PC-3 (cell line): ENCODE measurements around the gene SOX30.

Experiments used
- EZH2 ChIP-seq: fragments of 300-600 bp; sonication (generic); IDR thresholded peaks from one replicate; pipeline ENCODE4 v1.6.1; 2017; ENCODE audit warnings: antibody characterized with exemption, mild to moderate bottlenecking, low read length; ENCODE audit not compliant: unreplicated experiment
- EZH2phosphoT487 ChIP-seq: fragments of 300-600 bp; sonication (generic); IDR thresholded peaks from 2 replicates; pipeline ENCODE4 v1.6.1; 2018; ENCODE audit warnings: mild to moderate bottlenecking, antibody characterized with exemption, low read length, borderline replicate concordance
- TF ChIP-seq, protein P1 (sequence below): fragments of 300-600 bp; sonication (generic); conservative IDR thresholded peaks from 2 replicates; pipeline ENCODE4 v1.5.1; 2017; ENCODE audit warnings: antibody characterized with exemption, low read depth, mild to moderate bottlenecking, low read length

DNA sequence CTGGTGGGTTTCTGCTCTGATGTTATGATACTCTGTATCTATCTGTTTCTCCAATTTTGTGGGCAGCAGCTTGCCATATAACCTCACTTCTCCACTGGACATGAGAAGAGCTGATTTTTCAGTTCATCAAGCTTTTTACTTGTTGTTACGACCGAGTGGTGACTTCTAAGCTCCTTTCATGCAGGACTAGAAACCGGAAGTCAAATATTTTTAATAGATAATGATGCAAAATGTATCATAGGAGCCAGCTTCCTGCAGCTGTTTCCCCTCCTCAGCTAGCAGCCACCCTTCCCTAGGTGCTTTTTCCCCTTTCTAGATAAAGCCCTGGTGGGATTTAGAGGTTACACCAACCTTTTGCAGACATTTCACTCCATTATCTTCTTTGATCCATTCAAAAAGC is 59.6 kb downstream of the SOX30 start:
- TF ChIP-seq, protein P1, sequence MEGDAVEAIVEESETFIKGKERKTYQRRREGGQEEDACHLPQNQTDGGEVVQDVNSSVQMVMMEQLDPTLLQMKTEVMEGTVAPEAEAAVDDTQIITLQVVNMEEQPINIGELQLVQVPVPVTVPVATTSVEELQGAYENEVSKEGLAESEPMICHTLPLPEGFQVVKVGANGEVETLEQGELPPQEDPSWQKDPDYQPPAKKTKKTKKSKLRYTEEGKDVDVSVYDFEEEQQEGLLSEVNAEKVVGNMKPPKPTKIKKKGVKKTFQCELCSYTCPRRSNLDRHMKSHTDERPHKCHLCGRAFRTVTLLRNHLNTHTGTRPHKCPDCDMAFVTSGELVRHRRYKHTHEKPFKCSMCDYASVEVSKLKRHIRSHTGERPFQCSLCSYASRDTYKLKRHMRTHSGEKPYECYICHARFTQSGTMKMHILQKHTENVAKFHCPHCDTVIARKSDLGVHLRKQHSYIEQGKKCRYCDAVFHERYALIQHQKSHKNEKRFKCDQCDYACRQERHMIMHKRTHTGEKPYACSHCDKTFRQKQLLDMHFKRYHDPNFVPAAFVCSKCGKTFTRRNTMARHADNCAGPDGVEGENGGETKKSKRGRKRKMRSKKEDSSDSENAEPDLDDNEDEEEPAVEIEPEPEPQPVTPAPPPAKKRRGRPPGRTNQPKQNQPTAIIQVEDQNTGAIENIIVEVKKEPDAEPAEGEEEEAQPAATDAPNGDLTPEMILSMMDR: no peak
- TF ChIP-seq EZH2: no peak
- no peak for TF ChIP-seq EZH2phosphoT487
